ENCODE results near the gene APBB2.

APBB2 gene

GRCh38 chr4:40881096-40881495, 333.2 kb downstream of the APBB2 start:
- peak; percentile 9 for DNase-seq

GRCh38 chr4:40878548-40879055, 335.7 kb downstream of the APBB2 start:
- DNase-seq = no peak

- DNase-seq = no peak
These were observed 337.3 kb downstream of the APBB2 start for GRCh38 chr4:40877081-40877480.

- no peak for DNase-seq
These were observed 338.7 kb downstream of the APBB2 start for GRCh38 chr4:40875507-40876150.

GRCh38 chr4:40874901-40875300, 339.4 kb downstream of the APBB2 start:
- DNase-seq = no peak

- no peak for DNase-seq
These were observed 340.0 kb downstream of the APBB2 start for GRCh38 chr4:40874331-40874730.

GRCh38 chr4:40871695-40872250, 342.6 kb downstream of the APBB2 start:
- DNase-seq = no peak

- DNase-seq = no peak
These were observed 344.2 kb downstream of the APBB2 start for GRCh38 chr4:40870150-40870549.

- DNase-seq = no peak
These were observed 348.6 kb downstream of the APBB2 start for GRCh38 chr4:40865696-40866095.

- no peak for DNase-seq
These were observed 349.8 kb downstream of the APBB2 start for GRCh38 chr4:40864531-40864930.

- DNase-seq = no peak
These were observed 355.4 kb downstream of the APBB2 start for GRCh38 chr4:40858962-40859361.

- no peak for DNase-seq
These were observed 356.4 kb downstream of the APBB2 start for GRCh38 chr4:40857956-40858355.

GRCh38 chr4:40856840-40857362, 357.4 kb downstream of the APBB2 start:
- peak; percentile 26 for DNase-seq

GRCh38 chr4:40856277-40856839, 358.0 kb downstream of the APBB2 start:
- no peak for DNase-seq

- DNase-seq = no peak
These were observed 363.8 kb downstream of the APBB2 start for GRCh38 chr4:40850496-40850895.

- DNase-seq = no peak
These were observed 365.4 kb downstream of the APBB2 start for GRCh38 chr4:40848940-40849339.

- DNase-seq = no peak
These were observed 366.1 kb downstream of the APBB2 start for GRCh38 chr4:40848251-40848650.

GRCh38 chr4:40846532-40846931, 367.8 kb downstream of the APBB2 start:
- no peak for DNase-seq

GRCh38 chr4:40845154-40845835, 369.0 kb downstream of the APBB2 start:
- no peak for DNase-seq

GRCh38 chr4:40844261-40844660, 370.1 kb downstream of the APBB2 start:
- DNase-seq = no peak

- no peak for DNase-seq
These were observed 370.6 kb downstream of the APBB2 start for GRCh38 chr4:40843696-40844095.

- no peak for DNase-seq
These were observed 371.5 kb downstream of the APBB2 start for GRCh38 chr4:40842725-40843423.

- DNase-seq = no peak
These were observed 372.0 kb downstream of the APBB2 start for GRCh38 chr4:40842318-40842717.
